ENCODE data around the gene ANKRD10. TPM values are rescaled to one million over a fixed set of nuclear protein-coding genes. Genes with fewer than 3 reads are reported as not detected.

ANKRD10 gene
- total RNA-seq, 1 experiment from 2014 or later: 219 TPM

DNA sequence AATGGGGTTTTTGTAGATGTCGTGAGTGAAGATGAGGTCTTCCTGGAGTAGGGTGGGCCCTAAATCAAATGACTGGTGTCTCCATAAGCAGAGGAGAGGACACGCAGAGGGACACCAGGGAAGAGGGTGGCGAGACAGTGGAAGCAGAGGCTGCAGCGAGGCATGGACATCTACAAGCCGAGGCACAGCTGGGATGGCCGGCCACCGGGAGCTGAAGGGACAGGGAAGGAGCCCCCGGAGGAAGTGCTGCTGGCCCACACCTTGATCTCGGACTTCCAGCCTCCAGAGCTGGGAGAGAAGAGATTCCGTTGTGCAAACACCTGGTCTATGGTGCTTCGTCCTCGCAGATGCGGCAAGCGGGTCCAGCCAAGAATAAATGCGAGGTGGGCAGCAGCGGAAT, 84.5 kb downstream of the ANKRD10 start (continued):
- TF ChIP-seq ATF1 (CRISPR knock-in tag; IDR thresholded peaks at IDR 0.05) (no peak), NFE2L1 (CRISPR knock-in tag; IDR thresholded peaks at IDR 0.05) (no peak), AR (CRISPR knock-in tag; IDR thresholded peaks at IDR 0.05) (no peak), ZNF263 (CRISPR knock-in tag; IDR thresholded peaks at IDR 0.05; ENCODE audit: low read depth) (no peak), NR2C2 (CRISPR knock-in tag; IDR thresholded peaks at IDR 0.05) (no peak), ZMAT4 (CRISPR knock-in tag; IDR thresholded peaks at IDR 0.05) (no peak), TEAD1 (CRISPR knock-in tag; IDR thresholded peaks at IDR 0.05) (no peak)

GRCh38 chr13:110829486-110829885, 85.4 kb downstream of the ANKRD10 start:
- ChIA-PET POLR2A (no interaction called here), CTCF (no interaction called here)
- no peak for ATAC-seq
- no peak overlapping the region for H3K4me3 Mint-ChIP-seq
- H3K36me3 Mint-ChIP-seq: no peaks in the 10 kb centered on the region
- H3K27ac Mint-ChIP-seq: no peak overlapping the region
- 0 out of 2 replicates have a peak, but pooled peaks cover under 1% of the 10 kb centered on the region for H3K4me1 Mint-ChIP-seq
- DNase-seq (ENCODE audit: low spot score): no peak
- no peak for TF ChIP-seq FOXJ3 (CRISPR knock-in tag; IDR thresholded peaks at IDR 0.05; ENCODE audit: borderline replicate concordance)
- TF ChIP-seq MXD4 (CRISPR knock-in tag; IDR thresholded peaks at IDR 0.05; ENCODE audit: borderline replicate concordance): no peak
- TF ChIP-seq USF2 (CRISPR knock-in tag; IDR thresholded peaks at IDR 0.05): no peak
- no peak for TF ChIP-seq ATF3 (CRISPR knock-in tag; conservative IDR thresholded peaks at IDR 0.05)
- no peak for TF ChIP-seq HMGA2 (CRISPR knock-in tag; IDR thresholded peaks at IDR 0.05)
- TF ChIP-seq NR2C2 (CRISPR knock-in tag; IDR thresholded peaks at IDR 0.05): no peak
- TF ChIP-seq ZNF396 (CRISPR knock-in tag; IDR thresholded peaks at IDR 0.05; ENCODE audit: borderline replicate concordance): no peak
- TF ChIP-seq ETV6 (CRISPR knock-in tag; IDR thresholded peaks at IDR 0.05): no peak
- no peak for TF ChIP-seq ZNF121 (CRISPR knock-in tag; IDR thresholded peaks at IDR 0.05)
- TF ChIP-seq ZBTB43 (CRISPR knock-in tag; IDR thresholded peaks at IDR 0.05): no peak
- no peak for TF ChIP-seq AR (CRISPR knock-in tag; IDR thresholded peaks at IDR 0.05)
- no peak for TF ChIP-seq TP53 (CRISPR knock-in tag; IDR thresholded peaks at IDR 0.05)
- TF ChIP-seq NR3C1 (CRISPR knock-in tag; conservative IDR thresholded peaks at IDR 0.05; ENCODE audit: low read depth): no peak
- TF ChIP-seq EMX1 (CRISPR knock-in tag; IDR thresholded peaks at IDR 0.05): no peak
- TF ChIP-seq, protein P1, sequence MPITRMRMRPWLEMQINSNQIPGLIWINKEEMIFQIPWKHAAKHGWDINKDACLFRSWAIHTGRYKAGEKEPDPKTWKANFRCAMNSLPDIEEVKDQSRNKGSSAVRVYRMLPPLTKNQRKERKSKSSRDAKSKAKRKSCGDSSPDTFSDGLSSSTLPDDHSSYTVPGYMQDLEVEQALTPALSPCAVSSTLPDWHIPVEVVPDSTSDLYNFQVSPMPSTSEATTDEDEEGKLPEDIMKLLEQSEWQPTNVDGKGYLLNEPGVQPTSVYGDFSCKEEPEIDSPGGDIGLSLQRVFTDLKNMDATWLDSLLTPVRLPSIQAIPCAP (CRISPR knock-in tag; IDR thresholded peaks at IDR 0.05): no peak
- no peak for TF ChIP-seq PRDM15 (CRISPR knock-in tag; IDR thresholded peaks at IDR 0.05)
- TF ChIP-seq ZNF317 (CRISPR knock-in tag; IDR thresholded peaks at IDR 0.05; ENCODE audit: borderline replicate concordance, low read depth): no peak
- peaks cover 10% of the 10 kb centered on the region for H3K9me3 Mint-ChIP-seq
- H3K27me3 Mint-ChIP-seq (ENCODE audit: low read depth): no peaks in the 10 kb centered on the region
